Measurements from ENCODE around the gene CHSY1.

Gene CHSY1

DNA sequence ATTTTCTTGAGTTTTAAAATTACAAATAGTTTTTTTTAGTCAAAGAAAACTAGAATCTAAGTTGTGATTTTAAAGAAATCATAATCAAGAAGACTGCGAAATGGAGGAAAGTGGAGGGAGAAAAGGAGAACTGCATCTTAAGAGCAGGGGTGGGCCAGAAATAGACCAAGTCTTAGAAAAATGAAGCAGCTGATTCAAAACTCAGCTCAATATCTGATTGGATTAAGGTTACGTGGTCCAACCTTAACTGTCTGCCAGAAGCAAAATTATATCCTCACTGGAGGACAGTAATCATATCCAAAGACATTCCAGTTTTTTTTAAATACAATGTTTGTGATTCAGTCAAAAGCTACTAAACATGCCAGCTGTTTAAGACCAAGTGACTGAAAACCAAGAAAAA is 41.4 kb downstream of the CHSY1 start:
- no peak for DNase-seq (ENCODE audit: low read depth)

DNA sequence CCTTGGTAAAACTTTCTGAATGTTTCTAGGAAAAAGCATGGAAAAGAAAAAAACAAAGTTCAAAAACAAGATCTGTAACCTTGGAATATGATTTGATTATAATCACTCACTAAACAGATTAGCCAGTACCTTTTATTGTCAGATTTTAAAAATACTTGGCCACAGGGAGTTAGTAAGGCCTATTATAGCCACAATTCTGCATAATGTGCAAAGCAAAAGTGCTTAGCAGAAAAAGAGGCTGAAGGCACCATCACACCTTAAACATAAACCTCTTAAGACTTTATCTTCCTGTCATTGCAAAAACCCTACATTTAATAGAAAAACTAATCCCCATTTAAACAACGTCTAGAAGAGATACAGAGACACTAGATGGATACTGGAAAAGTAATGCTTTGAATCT is 41.8 kb downstream of the CHSY1 start:
- TF ChIP-seq, protein P1, sequence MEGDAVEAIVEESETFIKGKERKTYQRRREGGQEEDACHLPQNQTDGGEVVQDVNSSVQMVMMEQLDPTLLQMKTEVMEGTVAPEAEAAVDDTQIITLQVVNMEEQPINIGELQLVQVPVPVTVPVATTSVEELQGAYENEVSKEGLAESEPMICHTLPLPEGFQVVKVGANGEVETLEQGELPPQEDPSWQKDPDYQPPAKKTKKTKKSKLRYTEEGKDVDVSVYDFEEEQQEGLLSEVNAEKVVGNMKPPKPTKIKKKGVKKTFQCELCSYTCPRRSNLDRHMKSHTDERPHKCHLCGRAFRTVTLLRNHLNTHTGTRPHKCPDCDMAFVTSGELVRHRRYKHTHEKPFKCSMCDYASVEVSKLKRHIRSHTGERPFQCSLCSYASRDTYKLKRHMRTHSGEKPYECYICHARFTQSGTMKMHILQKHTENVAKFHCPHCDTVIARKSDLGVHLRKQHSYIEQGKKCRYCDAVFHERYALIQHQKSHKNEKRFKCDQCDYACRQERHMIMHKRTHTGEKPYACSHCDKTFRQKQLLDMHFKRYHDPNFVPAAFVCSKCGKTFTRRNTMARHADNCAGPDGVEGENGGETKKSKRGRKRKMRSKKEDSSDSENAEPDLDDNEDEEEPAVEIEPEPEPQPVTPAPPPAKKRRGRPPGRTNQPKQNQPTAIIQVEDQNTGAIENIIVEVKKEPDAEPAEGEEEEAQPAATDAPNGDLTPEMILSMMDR (IDR thresholded peaks at IDR 0.05; ENCODE audit: insufficient read depth, low read depth, low read length, missing control alignments) = no peak
- H3K4me3 ChIP-seq (ENCODE audit: low read length) = no peak overlapping the region
- DNase-seq (ENCODE audit: low read depth) = no peak

More for the DNA sequence above, 41.4 kb downstream of the CHSY1 start:
- TF ChIP-seq, protein P1 (IDR thresholded peaks at IDR 0.05; ENCODE audit: insufficient read depth, low read depth, low read length, missing control alignments) = no peak
- H3K4me3 ChIP-seq (ENCODE audit: low read length) = no peak overlapping the region

DNA sequence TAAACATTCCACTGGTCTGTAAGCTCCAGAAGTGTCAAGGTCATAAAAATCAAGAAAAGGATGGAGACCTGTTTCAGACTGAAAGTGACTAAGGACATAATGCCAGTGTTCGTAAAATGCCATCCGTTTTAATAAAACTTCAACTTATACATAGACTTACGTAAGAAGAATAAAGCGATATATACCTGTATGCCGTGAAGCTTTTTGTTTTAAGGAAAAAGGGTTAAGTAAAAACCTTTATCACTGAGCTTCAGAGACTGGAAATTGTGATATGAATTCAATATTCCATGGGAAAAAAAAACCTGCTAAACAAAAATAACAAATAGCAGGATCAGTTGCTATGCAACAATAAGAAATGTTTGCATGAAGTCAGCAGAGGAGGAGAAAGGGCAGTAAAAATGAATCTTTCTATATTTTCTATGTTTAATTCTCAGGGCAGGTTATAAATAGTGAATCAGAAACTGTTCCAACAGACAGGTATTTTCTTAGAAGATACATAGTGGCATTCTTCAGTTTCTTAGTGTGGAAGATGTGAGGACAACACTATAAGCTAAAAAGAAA is 42.5 kb downstream of the CHSY1 start:
- no peak overlapping the region for H3K4me3 ChIP-seq (ENCODE audit: low read length)
- TF ChIP-seq, protein P1 (IDR thresholded peaks at IDR 0.05; ENCODE audit: insufficient read depth, low read depth, low read length, missing control alignments) = no peak
- no peak for DNase-seq (ENCODE audit: low read depth)

DNA sequence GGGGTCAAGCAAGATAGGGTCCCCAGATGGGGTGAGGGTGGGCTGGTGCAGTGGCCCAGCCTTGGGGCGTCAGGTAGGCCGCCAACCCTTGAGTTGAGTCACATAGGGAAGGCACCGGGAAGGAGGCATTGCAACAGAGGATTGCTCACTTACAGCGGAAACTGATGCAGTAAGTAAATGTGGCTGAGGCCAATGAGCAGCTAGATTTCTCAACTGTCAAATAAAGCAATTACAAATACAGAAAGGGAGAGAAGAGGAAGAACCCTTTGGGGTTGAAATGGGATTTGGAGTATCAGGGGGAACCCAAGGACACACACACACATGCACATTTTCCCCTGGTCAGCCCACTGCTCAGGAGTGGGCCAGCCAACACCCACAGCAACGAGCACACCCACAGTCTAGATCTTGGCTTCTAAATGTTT is 44.0 kb downstream of the CHSY1 start:
- TF ChIP-seq, protein P1 (IDR thresholded peaks at IDR 0.05; ENCODE audit: insufficient read depth, low read depth, low read length, missing control alignments) = no peak
- DNase-seq (ENCODE audit: low read depth) = peak; percentile 93
- H3K4me3 ChIP-seq (ENCODE audit: low read length) = no peak overlapping the region

DNA sequence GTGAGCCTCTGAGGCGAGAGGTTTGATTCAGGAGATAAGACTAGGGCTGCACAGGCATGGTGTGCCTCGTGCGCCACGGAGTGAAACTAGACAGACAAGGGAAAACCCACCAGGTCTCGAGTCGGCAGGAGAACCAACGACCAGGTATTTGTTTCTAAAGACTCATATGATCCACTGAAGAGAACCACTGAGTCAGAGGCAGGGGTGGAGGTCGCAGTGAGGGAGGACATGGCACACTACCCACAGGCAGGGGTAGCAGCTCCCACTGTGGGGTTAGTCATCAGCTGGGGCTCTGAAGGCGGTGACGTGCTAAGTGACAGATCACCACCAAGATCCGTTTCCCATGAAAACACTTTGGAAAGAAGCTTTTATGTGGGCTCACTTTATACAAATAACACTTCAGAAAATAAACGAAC is 45.7 kb downstream of the CHSY1 start:
- DNase-seq (ENCODE audit: low read depth) = peak; percentile 33
- TF ChIP-seq, protein P1 (IDR thresholded peaks at IDR 0.05; ENCODE audit: insufficient read depth, low read depth, low read length, missing control alignments) = no peak
- H3K4me3 ChIP-seq (ENCODE audit: low read length) = no peak overlapping the region

DNA sequence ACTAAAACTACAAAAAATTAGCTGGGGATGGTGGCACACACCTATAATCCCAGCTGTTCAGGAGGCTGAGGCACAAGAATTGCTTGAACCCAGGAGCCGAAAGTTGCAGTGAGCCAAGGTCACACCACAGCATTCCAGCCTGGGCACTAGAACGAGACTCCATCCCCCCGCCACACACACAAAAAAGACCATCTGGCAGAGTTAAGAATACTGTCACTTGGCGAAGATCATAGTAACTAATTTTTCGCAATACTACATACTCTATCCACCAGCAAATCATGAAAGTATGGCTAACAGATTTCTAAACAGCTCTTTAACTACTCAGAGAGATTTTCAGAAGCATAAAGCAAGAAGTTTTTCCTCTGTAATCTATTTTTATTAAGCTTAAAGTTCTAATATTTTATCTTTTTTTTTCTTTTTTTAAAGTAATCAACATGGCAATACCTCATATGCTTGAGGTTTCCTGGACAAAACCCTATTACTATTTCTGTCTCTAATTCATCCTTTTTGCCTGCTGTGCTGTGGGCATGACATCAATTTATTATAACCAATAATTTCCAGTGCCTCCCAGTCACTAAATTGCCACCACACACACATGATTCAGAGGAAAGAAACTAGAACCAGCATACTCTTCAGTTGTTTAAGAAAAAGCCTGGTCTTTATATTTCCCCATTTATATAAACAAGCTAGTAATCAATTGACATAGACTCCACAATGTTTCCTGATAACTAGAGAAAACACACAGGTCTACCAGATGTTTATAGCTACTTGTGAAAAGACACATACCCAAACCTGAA is 46.9 kb downstream of the CHSY1 start:
- TF ChIP-seq, protein P1 (IDR thresholded peaks at IDR 0.05; ENCODE audit: insufficient read depth, low read depth, low read length, missing control alignments) = no peak
- DNase-seq (ENCODE audit: low read depth) = no peak
- H3K4me3 ChIP-seq (ENCODE audit: low read length) = no peak overlapping the region
